Activated naive CD4-positive, alpha-beta T cell (primary cell): ENCODE data around the gene PHLDA1.

ENCODE experiments used
- DNase-seq, 4 experiments: peaks; one replicate each; lab custom pipeline; 2025; lab: John Stamatoyannopoulos, UW

Gene PHLDA1

DNA sequence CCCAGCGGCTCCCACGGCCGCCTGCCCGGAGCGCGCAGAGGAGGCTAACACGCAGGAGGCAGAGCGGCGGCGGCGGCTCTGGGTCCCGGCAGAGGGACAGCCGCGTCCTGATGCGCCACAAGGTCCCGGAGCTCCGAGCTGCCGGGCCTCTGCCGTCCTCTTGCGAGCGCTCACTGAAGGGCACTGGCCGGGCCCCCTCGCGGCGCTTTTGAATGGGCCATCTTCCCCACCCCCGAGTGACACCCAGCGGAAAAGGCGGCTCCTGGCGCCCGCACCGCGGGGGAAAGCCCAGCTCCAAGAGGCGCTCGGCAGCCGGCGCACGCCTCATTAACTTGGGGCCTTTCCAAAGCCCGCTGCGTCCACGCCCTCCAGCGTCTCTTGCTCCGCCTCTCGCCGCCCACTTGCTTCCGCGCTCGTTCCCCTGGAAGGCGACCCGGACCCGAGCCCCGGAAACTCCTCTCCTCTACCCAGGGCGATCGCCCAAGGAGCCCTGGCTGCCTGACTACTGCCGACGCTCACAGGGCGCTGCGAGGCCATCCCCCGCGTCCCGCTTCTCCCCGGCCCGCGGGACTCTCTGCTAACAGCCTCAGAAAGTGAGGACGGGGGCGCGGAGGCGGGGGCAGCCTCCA is at the start of gene PHLDA1:
TSS of gene PHLDA1 (minus strand) at position 363 of the 629 bp plus-strand sequence.
- peak; percentile 63 to 87 (median 80) for DNase-seq

- no peak for DNase-seq
These were observed 49.3 kb upstream of the PHLDA1 start for GRCh38 chr12:76080729-76081415.

DNA sequence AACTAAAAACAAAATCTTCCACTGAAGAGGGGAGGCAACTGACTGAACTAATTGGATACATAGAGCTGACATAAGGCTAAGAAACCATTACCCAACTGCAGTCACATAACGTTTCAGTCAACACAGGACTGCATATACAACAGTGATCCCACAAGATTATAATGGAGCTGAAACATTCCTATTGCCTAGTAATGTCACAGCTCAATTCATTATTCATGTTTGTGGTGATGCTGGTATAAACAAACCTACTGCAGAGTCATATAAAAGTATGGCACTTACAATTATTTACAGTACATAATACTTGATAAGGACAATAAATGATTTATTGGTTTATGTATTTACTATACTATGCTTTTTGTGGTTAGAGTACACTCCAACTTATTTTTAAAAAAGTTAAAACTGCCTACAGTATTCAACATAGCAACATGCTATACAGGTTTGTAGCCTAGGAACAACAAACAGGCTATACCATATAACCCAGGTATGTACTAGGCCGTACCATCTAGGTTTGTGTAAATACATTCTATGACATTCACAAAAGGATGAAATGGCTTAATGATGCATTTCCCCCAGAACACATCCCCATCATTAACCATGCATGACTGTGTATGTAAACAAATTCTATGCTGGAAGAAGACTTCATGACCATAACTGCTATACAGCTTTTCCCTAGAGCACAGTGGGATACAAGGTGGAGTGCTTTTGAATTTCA is 48.6 kb upstream of the PHLDA1 start:
- DNase-seq, result no peak

- no peak for DNase-seq
These were observed 47.2 kb upstream of the PHLDA1 start for GRCh38 chr12:76078748-76079147.

- DNase-seq, result no peak
These were observed 43.9 kb upstream of the PHLDA1 start for GRCh38 chr12:76075448-76075847.

DNA sequence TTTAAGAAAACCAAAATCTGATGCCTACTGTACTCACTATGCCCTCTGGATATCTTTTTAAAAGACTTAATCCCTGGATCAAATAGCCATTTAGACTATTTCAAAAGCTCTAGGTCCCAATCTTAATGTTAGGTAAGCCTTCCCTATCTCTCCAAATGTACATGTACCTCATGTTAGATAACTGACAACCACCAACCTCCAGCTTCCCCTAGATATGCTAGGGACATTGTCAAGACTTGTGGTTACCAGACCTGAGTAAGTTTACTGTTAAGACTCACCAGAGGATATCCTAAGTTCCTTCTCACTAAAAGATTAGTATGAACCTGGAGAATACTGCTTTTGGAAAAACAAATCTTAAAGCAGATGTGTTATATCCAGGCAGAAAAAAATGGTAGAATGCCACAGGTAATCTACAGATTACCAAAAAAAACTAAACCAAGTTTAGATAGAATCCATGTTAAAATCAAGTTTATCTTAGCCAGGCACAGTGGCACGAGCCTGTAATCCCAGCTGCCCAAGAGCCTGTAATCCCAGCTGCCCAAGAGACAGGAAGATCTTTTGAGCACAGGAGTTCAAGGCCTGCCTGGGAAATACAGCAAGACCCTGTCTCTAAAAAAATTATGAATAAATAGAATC is 43.2 kb upstream of the PHLDA1 start:
- no peak for DNase-seq

GRCh38 chr12:76073561-76073960 is 42.0 kb upstream of the PHLDA1 start:
- DNase-seq, result no peak

GRCh38 chr12:76072568-76072967 is 41.0 kb upstream of the PHLDA1 start:
- no peak for DNase-seq

DNA sequence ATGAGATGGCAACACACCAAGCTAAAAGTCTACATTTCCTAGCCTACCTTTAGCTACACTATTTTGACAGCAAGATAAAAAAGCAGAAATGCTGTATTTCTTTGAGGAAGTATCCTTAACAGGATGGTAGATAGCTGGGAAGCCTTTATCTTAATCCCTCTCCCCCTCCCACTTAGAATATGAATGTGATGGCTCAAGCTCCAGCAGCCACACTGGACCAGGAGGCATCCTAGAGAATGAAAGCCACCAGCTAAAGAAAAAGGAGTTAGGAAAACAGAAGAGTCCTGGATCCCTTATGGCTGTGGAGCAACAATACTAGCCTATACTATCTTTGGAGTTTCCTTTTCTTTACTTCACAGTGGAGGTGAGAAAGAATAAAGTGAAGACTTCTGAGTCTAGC is 37.8 kb upstream of the PHLDA1 start:
- DNase-seq, result no peak

DNA sequence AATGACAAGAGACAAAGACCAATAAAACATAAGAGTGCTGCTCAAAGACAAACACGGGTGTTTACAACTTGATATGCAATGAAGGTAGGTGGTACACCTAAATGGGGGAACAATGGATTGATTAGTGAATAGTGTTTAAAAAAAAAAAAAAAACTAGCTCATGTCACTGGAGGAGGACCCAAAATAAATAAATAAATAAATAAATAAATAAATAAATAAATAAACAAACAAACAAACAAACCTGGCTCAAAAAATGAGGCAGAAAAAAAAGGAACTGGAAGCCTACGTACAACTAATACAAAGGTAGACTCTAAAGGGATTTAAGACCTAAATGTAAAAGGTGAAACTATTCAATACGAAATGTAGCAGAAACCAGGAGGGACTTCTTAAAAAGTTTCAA is 34.3 kb upstream of the PHLDA1 start:
- DNase-seq, result no peak

DNA sequence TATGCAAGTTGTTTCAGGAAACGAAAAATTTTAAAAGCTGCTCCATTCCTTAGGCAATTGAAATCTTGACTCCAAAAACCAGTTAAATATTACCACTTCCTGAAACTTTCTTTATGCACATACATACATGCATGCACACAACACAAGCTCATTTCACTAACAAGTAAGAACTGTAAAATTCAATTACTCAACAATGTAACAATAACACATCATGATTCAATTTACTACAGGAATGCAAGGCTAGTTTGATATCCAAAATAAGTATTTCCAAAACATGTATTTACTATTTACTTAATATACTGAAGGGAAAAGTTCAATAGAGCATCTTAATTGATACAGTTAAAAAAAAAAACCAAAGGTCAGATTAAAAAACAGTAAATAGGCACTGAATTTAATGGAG is 33.3 kb upstream of the PHLDA1 start:
- DNase-seq, result no peak

- no peak for DNase-seq
These were observed 28.5 kb upstream of the PHLDA1 start for GRCh38 chr12:76060111-76060510.

DNA sequence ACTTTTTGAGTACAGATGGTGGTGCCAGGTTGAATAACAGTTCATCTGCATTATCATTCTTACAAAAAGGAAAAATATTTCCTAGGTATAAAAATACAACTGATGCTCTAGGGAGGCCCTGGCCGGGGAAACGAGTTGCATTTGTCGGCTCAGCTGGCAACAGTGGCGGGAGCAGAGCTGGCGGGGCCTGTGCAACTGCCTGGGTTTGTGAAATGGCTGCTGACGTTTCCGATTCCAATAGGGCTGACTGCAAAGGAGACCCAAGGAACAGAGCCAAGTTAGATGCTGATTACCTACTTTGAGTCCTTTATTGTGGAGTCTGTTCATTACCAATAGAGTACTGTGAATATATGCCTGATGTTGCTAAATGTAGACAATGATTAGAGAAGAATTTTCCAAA is 25.8 kb upstream of the PHLDA1 start:
- DNase-seq, result no peak

DNA sequence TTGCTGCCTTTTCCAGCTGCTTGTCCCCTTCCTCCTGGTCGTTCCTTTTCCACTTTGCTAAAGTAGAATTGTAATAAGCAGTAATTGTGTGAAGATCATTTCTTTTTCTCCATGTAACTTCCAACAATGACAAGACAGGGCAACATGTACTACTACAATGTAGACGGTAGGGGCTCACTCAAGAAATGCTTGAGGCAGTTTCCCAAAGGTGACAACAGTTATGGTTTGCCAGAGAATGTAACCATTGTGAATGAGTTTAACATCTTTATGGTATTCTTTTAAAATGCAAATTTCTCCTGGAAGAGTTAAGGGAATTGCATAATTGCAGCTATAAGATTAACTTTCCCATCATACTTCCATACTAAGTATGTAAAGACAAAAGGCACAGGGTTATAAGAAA is 23.8 kb upstream of the PHLDA1 start:
- no peak for DNase-seq

DNA sequence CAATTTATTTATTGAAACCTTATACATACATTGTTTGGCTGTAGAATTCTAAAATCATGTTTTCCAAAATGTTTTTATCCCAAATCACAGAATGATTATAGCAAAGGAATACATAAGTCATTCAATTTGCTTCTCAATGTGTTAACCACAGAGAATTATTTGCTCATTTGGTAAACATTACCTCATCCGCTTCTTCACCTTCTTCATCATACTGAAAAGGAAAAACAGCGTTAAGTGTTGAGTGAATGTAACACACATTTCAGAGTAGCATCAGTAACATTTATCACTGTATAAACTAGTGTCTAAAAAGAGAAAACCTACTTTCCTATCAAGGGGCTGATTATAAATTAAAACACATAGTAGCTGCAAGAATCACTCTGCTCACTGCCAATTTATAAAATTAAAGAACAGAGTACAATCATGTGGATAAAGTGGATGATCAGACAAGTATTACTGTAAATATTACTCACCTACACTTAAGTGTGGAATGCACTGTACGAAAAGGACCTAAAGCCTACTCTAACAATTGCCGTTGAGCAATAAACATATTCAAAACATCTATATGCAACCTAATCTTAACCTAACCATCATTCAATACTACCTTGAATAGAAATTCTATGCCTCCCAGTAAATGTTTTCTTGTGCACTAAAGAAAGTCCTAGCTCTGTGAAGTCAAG is 18.1 kb upstream of the PHLDA1 start:
- DNase-seq, result no peak

DNA sequence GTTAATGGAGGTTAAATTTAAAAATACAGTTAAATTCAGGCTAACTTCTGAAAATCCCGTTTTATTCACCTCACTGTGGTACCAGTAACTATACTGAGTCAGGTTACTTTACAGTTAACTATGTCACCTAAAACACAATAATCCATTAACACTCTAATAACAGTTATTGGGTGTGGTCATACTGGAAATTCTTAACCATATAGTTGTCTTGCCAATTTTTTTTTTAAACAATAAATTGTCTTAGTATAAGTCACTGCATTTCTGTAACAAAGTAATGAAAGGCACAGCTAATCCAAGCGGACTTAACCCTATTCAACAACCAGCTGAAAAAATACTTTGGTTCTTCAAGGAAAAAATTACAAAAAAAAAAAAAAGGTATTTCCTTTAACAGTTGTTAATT is 16.2 kb upstream of the PHLDA1 start:
- DNase-seq, result no peak

DNA sequence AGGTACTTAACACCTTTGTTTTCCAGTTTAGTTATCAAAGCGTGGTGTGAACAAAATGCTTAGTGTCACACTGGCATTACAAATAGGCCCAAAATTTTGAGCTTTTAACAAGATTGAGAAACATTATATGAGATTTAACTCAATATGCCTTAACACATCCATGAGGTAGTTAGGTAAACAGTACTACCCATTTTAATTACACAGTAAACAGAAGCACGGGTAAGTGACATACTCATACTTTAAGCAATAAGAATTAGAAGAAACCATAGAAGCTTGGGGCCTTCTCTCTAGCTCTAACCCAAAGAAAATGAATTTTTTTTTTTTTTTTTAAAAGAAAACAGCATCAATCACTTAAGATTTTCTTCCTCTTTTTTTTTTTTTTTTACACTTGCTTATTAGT is 15.5 kb upstream of the PHLDA1 start:
- no peak for DNase-seq

DNA sequence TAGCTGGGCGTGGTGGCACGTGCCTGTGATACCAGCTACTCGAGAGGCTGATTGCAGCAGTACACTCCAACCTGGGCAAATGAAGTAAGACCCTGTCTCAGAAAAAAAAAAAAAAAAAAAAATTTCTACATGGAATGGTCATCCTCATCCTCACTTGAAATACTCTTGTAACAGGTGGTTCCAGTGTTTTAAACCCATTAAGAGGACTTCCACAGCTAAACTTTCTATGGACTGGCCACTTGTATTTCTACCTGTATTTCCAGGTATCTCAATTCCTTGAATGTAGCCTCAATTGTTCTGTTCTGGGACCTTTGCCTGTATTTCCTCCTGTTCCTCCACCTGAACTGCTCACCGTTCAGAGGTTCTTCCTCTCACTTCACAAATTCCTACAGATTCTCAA is 11.8 kb upstream of the PHLDA1 start:
- DNase-seq, result no peak

DNA sequence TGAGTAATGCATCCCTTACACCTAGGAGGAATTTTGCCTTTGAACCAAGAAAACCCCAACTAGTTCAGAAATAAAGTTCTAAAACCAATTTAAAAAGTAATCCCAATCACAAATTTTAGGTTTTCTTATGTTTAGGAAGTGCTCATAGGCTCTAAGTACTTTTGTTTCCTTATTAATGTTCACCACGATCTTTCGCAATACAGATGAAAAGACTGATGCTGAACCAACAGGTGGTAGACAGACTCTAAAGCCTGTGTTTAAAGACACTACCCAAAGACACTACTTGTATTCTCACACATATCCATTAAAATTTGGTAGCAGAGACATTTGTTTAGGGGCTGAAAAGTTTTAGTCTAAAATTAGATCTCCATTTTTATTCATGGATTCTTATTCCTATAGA is 10.6 kb upstream of the PHLDA1 start:
- DNase-seq, result no peak

- no peak for DNase-seq
These were observed 9.8 kb upstream of the PHLDA1 start for GRCh38 chr12:76041406-76041805.

DNA sequence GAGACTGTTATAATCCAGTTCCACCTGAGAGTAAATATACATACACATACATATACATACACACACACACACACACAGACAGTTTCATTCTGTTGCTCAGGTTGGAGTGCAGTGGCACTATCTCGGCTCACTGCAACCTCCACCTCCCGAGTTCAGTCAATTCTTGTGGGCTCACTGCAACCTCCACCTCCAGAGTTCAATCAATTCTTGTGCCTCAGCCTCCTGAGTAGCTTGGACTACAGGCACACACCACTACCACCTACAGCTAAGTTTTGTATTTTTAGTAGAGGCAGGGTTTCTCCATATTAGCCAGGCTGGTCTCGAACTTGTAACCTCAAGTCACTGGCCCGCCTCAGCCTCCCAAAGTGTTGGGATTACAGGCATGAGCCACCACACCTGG is 8.9 kb upstream of the PHLDA1 start:
- no peak for DNase-seq

- DNase-seq, result no peak
These were observed 6.6 kb upstream of the PHLDA1 start for GRCh38 chr12:76038176-76038575.
